DMS114 treated with DMSO at 0.1 percent for 48 hours (cell line): ENCODE results near the gene GRID1.
"Not testable (repeated sequence)": the region's sequence is repeated elsewhere in the genome, so short reads cannot be mapped to it uniquely, and the experiment has no call there.

Experiments
- DNase-seq: peaks from one replicate; lab custom pipeline; 2025; ENCODE audit not compliant: unreplicated experiment; lab: John Stamatoyannopoulos, UW

The GRID1 gene

DNA sequence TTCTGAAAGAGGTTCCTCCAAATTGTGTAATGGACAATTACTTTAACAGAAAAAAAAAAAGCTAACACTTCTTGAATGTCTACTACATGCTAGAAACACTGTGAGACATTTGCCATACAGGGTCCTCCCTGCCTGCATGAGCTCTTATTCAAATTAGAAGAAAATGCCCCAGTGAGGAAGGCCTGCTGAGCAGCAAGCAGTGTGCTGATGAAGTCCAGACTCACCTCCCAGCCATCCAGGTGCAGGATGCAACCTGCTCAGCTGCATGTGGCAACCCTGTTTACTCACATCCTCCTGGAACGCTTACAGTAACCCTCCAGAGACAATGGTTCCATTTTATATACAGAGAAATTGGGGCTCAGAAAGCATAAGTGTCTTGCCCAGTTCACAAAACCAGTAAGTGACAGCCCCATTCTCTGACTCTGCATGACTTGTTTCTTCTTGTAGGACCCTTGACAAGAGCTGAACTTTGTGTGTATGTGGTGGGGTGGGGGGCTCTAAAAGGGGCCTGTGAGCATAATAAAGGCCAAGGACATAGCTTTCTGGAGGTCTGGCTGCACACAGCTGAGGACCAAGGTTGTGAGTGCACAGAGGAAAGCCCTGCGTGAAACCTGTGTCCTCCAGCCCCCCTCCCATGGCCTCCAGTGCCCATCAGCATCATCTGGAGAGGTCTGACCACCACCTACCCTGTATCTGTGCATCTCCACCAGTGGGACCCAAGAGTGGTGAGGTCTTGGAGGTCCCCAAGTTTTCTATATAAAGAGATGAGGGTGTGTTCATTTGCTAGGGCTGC, 387.8 kb downstream of the GRID1 start:
- no peak for DNase-seq

- DNase-seq, result no peak
Observed at GRCh38 chr10:85977642-85978041, 389.0 kb downstream of the GRID1 start.

- no peak for DNase-seq
Observed at GRCh38 chr10:85976267-85976793, 390.3 kb downstream of the GRID1 start.

DNA sequence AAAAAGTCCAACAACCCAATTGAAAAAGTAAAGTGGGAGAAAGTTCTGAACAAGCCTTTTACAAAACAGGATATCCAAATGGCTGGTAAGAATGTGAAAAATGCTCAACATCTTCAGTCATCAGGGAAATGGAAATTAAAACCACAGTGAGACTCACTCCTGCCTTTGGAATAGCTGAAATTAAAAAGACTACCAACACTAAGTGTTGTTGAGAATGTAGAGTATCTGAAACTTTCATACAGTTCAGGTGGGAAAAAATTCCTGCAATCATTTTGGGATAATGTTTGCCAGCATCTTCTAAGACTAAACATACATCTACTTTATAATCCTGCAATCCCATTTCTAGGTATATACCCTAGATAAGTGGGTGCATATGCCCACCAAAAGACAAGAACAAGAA, 395.1 kb downstream of the GRID1 start:
- DNase-seq, result no peak

- no peak for DNase-seq
Observed at GRCh38 chr10:85967594-85967993, 399.0 kb downstream of the GRID1 start.

DNA sequence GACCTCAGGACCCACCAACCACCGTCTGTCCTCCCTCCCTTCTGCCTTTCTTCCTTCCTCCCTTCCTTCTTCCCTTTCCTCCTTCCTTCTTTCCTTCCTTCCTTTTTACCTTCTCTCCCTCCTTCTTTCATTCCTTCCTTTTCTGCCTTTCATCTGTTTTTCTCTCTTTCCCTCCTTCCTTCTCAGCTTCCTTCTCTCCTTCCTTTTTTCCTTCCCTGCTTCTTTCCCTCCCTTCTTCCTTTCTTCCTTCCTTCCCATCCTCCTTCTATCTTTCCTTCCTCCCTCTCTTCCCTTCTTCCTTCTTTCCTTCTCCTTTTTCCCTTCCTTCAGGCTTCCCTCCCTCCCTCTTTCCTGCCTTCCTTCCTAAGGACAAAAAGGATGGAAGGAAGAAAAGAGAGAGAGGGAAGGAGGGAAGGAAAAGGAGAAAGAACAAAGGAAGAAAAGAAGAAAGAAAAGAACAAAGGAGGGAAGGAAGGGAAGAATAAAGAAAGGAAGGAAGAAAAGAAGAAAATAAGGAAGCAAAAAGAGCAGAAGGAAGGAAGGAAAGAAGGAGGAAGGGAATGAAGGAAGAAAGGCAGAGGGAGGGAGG, 405.0 kb downstream of the GRID1 start:
- DNase-seq, result no peak

GRCh38 chr10:85961073-85961472, 405.5 kb downstream of the GRID1 start:
- DNase-seq, result no peak

DNA sequence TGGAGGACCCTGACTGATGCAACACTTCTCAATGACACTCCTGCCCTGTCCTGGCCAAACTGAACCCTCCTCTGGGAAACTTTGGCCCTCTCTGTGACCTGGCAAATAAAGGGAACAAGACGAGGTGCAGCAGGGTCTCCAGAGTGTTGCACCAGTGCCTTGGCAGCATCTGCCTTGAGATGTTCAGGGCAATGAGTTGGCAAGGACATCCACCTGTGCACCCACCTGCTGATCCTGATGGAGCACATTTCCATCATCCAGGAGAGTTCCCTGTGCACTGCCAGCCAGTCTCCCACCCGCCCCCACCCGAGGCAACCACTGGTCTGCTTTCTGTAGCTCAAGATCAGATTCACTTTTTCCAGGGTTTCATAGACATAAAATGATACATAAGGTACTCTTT, 407.4 kb downstream of the GRID1 start:
- DNase-seq, result no peak

DNA sequence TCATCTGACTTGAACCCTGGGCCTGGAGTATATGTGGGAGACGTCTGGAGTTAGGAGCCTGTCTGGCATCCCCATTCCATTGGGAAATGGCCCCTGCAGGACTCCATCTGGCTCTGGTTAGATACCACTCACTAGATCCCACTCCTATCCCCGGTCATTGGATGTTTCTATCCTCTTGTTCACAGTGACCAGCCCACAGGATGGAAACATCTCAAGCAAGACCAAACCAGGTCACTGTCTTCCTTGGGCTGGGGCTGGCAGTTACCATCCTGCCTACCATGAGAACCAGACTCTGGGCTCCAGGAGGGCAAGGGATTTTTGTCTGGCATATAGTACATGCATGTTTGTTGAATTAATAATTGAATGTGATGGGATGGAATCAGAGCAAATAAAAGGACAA, 415.7 kb downstream of the GRID1 start:
- no peak for DNase-seq

GRCh38 chr10:85946713-85947326, 419.8 kb downstream of the GRID1 start:
- DNase-seq, result no peak

- DNase-seq, result no peak
Observed at GRCh38 chr10:85936161-85936560, 430.4 kb downstream of the GRID1 start.

GRCh38 chr10:85934586-85934985, 432.0 kb downstream of the GRID1 start:
- no peak for DNase-seq

DNA sequence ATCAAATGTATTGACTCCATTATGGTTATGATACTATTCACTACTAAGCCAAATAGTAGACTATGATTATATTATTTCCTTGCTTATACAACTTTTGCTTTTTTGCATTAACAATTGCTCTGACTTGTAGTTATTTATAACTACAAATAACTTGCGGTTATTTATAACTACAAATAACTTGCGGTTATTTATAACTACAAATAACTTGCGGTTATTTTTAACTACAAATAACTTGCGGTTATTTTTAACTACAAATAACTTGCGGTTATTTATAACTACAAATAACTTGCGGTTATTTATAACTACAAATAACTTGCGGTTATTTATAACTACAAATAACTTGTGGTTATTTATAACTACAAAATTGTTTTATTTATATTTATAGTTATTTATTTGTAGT, 436.6 kb downstream of the GRID1 start:
- not testable (repeated sequence) for DNase-seq

DNA sequence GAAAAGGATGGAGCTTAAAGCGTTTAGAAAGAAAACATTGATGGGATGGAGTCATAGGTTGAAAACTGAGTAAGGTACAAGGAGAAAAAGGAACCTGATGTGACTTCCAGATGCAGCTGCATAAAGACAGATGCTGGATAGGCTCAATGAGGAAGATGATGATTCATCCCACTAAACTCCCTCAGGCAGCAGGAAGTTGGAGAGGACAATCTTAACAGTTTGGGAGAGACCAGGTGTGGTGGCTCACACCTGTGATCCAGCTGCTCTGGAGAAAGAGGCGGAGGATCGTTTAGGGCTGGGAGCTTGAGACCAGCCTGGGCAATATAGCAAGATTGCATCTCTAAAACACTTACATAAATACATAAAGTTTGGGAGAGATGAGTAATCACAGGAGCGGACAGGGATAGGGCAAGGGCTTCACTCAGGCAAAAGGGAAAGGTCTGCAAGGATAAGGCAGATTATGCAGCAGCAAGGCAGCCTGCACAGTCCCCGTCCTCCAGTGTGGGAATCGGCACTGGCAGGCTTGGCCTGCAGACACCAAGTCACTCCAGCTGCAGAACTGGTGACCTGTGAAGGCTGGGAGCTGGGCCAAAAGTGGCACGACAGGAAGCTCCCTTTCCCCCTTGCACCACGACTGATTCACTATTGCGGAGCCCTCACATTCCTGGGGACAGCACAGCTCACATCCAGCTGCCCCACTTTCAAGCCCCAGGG, 438.5 kb downstream of the GRID1 start:
- DNase-seq, result no peak

DNA sequence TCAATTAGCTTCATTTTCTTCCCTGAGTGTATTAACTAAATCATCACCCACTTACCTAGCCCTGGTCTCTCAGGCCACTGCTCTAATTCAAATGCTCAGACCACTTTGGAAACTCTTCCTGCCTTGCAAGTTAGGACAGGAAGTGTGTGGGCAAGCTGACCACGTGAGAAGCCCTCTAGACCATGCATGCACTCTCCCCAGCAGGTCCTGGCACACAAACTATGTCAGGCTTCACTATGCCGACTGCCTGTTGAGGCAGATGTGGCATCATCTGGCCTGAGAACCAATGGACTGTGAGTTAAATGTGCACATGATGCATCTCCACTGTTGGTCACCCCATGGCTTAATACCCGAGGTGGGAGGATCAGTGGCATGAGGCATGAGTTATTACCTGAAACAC, 439.6 kb downstream of the GRID1 start:
- no peak for DNase-seq

GRCh38 chr10:85926136-85926535, 440.5 kb downstream of the GRID1 start:
- DNase-seq, result no peak

- no peak for DNase-seq
Observed at GRCh38 chr10:85925201-85925750, 441.3 kb downstream of the GRID1 start.

GRCh38 chr10:85924382-85925102, 442.1 kb downstream of the GRID1 start:
- no peak for DNase-seq

- DNase-seq, result no peak
Observed at GRCh38 chr10:85922356-85923129, 444.1 kb downstream of the GRID1 start.

GRCh38 chr10:85921789-85922188, 444.8 kb downstream of the GRID1 start:
- no peak for DNase-seq
